A549 (cell line): ENCODE results near the gene MRPL40.

Source experiments
- CHD2 ChIP-seq: fragments of 150-350 bp; IDR thresholded peaks from 2 replicates; pipeline ENCODE4 v1.6.1; 2014; ENCODE audit warnings: low read length; ENCODE audit not compliant: partially characterized antibody
- EP300 ChIP-seq, 2 experiments: fragments of >200 bp; sonication (Bioruptor Twin); formaldehyde crosslinking; IDR thresholded peaks; 2 replicates in 1 of 2; 3 replicates in 1 of 2; pipeline ENCODE4 v1.6.1; 2016 to 2017
- ESRRA ChIP-seq: fragments of 150-350 bp; IDR thresholded peaks from 2 replicates; pipeline ENCODE4 v1.6.1; 2014; ENCODE audit warnings: mild to moderate bottlenecking, low read length, borderline replicate concordance
- HMGXB4 ChIP-seq: fragments of 250-450 bp; sonication (Bioruptor Pico); IDR thresholded peaks from 2 replicates; pipeline ENCODE4 v1.5.0; 2021; ENCODE audit warnings: mild to moderate bottlenecking, moderate library complexity, borderline replicate concordance
- KDM1A ChIP-seq: fragments of 200-600 bp; sonication (generic); IDR thresholded peaks from 2 replicates; pipeline ENCODE4 v1.6.1; 2016; ENCODE audit warnings: low read depth, mild to moderate bottlenecking
- MAX ChIP-seq: IDR thresholded peaks from 2 replicates; pipeline ENCODE4 v1.6.1; 2012
- MYC ChIP-seq: IDR thresholded peaks from 2 replicates; pipeline ENCODE4 v1.6.1; 2012; ENCODE audit warnings: mild to moderate bottlenecking, inconsistent platforms, low read length, improper control_type of control experiment, borderline replicate concordance
- NFE2L2 ChIP-seq: fragments of 150-350 bp; conservative IDR thresholded peaks from 2 replicates; pipeline ENCODE4 v1.6.1; 2014; ENCODE audit warnings: low read length
- POLR2A ChIP-seq: IDR thresholded peaks from 2 replicates; pipeline ENCODE4 v1.6.1; 2012; ENCODE audit warnings: mild to moderate bottlenecking, low read length
- RCOR1 ChIP-seq: fragments of 150-350 bp; IDR thresholded peaks from 2 replicates; pipeline ENCODE4 v1.6.1; 2014; ENCODE audit warnings: antibody characterized with exemption, low read length, low read depth
- REST ChIP-seq: fragments of 200-600 bp; sonication (generic); IDR thresholded peaks from 2 replicates; pipeline ENCODE4 v1.6.1; 2016; ENCODE audit warnings: antibody characterized with exemption, mild to moderate bottlenecking, moderate library complexity
- SMC3 ChIP-seq: fragments of >200 bp; sonication (Bioruptor Twin); formaldehyde crosslinking; IDR thresholded peaks from 3 replicates; pipeline ENCODE4 v1.6.1; 2018; ENCODE audit warnings: inconsistent platforms
- TF ChIP-seq, protein P1 (sequence below): fragments of >200 bp; sonication (Bioruptor Twin); formaldehyde crosslinking; IDR thresholded peaks from 3 replicates; pipeline ENCODE4 v1.5.1; 2016

DNA sequence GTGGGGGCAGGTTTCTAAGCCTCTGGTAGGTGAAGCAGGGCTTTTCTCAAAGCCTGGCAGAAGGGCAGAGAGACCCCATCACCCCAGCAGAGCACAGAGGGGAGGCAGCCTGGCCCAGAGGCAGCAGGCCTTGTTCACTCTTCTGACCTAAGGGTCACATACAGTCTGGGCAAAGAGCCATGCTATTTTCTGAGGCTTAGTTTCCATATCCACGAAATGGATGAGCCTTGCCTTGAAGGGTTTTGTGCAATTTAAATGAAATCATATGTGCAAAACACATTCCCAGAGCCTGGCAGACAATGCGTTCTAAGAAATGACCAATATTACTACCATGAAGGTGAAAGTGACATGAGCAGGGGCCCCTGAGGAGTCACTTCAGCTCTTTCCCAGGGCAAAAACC is 45.3 kb upstream of the MRPL40 start:
- TF ChIP-seq, protein P1, sequence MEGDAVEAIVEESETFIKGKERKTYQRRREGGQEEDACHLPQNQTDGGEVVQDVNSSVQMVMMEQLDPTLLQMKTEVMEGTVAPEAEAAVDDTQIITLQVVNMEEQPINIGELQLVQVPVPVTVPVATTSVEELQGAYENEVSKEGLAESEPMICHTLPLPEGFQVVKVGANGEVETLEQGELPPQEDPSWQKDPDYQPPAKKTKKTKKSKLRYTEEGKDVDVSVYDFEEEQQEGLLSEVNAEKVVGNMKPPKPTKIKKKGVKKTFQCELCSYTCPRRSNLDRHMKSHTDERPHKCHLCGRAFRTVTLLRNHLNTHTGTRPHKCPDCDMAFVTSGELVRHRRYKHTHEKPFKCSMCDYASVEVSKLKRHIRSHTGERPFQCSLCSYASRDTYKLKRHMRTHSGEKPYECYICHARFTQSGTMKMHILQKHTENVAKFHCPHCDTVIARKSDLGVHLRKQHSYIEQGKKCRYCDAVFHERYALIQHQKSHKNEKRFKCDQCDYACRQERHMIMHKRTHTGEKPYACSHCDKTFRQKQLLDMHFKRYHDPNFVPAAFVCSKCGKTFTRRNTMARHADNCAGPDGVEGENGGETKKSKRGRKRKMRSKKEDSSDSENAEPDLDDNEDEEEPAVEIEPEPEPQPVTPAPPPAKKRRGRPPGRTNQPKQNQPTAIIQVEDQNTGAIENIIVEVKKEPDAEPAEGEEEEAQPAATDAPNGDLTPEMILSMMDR: no peak
- TF ChIP-seq ESRRA (no peak), POLR2A (no peak), SMC3 (no peak), REST (no peak), HMGXB4 (CRISPR knock-in tag) (no peak), MYC (no peak), EP300 (IDR thresholded peaks at IDR 0.05) (no peak), RCOR1 (no peak), CHD2 (no peak), MAX (no peak), NFE2L2 (no peak), KDM1A (no peak)
